WI38 (cell line): ENCODE results near the gene SMYD2.

Experiments used
- H3K4me3 ChIP-seq: 2 replicates; pipeline ENCODE4 v1.5.1; 2011; ENCODE audit warnings: low read depth, mild to moderate bottlenecking, control low read depth, low read length
- TF ChIP-seq, protein P1 (sequence below): IDR thresholded peaks from 2 replicates; pipeline ENCODE4 v1.5.1; 2012; ENCODE audit warnings: low read depth, mild to moderate bottlenecking, control low read depth, low read length

SMYD2 gene

DNA sequence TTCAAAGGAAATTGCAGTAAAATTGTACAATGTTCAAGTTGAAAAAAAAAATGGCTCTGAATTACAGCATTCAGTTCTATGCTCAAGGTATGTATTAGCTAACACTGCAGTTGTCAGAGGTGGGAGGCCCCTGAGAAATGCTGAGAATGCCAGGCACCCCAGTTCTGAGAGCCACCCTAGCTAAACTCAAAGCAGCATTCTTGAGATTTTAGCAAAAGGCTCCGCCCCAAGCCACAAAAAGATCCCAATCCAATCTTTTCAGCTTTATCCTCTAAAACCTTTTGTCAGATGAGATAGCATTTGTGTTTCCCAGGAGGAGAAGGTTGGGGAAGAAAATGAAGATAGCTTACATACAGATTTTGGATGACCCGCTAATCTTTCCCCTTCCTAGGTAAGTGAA lies 68.8 kb downstream of the SMYD2 start:
- TF ChIP-seq, protein P1, sequence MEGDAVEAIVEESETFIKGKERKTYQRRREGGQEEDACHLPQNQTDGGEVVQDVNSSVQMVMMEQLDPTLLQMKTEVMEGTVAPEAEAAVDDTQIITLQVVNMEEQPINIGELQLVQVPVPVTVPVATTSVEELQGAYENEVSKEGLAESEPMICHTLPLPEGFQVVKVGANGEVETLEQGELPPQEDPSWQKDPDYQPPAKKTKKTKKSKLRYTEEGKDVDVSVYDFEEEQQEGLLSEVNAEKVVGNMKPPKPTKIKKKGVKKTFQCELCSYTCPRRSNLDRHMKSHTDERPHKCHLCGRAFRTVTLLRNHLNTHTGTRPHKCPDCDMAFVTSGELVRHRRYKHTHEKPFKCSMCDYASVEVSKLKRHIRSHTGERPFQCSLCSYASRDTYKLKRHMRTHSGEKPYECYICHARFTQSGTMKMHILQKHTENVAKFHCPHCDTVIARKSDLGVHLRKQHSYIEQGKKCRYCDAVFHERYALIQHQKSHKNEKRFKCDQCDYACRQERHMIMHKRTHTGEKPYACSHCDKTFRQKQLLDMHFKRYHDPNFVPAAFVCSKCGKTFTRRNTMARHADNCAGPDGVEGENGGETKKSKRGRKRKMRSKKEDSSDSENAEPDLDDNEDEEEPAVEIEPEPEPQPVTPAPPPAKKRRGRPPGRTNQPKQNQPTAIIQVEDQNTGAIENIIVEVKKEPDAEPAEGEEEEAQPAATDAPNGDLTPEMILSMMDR, result no peak
- no peak overlapping the region for H3K4me3 ChIP-seq

DNA sequence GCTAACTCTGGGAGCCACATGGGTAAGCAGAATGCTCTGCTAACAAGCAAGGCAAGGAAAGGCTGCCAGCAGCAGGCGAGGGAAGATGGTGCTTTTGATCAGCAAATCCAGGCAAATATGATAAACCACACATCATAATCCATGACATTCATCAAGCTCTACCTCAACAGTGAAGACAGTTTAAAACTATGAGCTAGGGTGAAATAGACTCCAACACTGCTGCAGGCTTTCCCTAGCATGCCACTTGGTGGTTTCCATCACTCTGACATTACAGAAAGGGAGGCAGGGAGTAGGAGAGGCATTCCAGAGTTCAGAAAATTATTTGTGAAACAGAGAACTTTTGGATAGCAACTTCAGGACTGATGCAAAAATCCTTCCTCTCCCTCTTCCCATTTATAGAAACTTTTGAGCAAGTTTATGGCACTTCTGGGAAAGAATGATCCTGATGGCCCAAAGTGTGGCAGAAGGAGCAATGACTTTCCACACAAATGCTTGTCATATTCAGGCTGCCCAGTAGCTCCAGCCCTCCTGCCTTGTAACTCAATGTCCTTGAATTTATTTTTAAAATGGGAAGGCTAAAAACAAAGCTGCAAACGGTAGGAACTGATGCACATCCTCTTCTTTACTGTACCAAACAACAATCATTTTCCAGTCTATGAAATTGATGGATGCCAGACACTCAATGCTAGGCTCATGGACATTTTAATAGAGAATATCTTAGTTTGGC lies 70.8 kb downstream of the SMYD2 start:
- H3K4me3 ChIP-seq, result no peak overlapping the region
- TF ChIP-seq, protein P1, result no peak

DNA sequence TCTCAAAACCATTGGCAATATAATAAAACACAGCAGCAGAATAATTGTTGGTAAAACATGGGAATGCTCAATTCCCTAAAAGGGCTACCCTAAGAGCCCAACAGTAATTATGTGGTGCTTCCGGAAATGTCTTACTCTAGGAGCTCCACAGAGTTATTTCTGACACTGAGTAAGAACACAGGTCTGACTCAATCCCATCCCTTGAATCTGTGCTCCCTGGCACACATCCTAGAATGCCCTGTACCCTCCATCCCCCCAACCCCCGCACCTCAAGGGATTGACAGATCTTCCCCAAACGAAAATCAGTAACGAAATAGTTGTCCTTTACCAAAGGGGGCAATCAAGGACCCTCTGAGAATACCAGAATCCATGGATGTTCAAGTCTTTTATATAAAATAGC lies 71.9 kb downstream of the SMYD2 start:
- TF ChIP-seq, protein P1, result no peak
- no peak overlapping the region for H3K4me3 ChIP-seq

DNA sequence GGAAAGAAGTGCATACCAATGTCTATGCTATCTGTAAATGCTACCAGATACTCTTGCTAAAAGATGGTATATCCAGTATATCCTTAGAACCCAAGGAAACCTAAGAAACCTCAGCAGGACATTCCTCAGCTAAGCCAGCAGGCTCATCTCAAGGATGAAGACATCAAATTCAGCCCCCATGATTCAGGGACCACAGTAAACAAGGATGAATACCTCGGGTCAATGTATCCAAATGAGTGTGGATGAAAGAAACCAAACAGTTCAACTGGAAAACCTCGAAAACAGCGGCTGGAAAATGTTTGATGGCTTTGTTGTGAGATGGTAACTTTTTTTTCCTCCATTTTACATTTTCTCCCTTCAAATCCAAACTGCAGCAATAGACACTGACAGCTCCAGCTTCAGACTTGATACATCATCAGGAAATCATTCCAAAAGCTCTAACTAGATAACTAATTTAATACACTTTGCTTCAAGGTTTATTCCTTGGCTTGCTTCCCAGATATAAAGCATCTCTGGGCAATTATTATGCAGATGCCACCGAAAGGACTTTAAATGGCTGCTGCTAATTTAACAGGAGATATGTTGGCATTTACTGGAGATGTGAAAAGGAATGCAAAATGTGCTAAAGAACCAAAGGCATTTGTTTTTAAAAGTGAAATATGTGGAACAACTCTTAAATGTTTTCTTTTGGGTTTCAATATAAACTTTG lies 73.6 kb downstream of the SMYD2 start:
- no peak overlapping the region for H3K4me3 ChIP-seq
- TF ChIP-seq, protein P1, result no peak

DNA sequence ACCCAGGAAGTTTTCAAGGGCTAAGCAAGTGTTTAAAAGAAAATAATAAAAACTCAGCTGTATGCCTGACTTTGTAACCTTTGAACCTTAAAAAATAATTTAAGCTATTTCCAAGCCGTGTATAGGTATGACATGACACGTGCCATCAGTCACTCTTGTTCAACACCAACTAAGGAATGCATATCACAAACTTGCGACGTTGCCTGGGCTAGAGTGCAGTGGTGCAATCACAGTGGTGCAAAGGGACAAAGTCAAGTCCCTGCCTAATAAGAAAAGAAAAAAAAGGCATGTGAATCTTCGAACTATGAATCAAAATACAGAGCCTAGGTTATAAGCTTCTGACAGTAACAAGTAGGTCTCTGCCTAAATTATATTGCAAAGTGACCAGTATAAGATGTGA lies 79.2 kb downstream of the SMYD2 start:
- TF ChIP-seq, protein P1, result no peak
- no peak overlapping the region for H3K4me3 ChIP-seq

DNA sequence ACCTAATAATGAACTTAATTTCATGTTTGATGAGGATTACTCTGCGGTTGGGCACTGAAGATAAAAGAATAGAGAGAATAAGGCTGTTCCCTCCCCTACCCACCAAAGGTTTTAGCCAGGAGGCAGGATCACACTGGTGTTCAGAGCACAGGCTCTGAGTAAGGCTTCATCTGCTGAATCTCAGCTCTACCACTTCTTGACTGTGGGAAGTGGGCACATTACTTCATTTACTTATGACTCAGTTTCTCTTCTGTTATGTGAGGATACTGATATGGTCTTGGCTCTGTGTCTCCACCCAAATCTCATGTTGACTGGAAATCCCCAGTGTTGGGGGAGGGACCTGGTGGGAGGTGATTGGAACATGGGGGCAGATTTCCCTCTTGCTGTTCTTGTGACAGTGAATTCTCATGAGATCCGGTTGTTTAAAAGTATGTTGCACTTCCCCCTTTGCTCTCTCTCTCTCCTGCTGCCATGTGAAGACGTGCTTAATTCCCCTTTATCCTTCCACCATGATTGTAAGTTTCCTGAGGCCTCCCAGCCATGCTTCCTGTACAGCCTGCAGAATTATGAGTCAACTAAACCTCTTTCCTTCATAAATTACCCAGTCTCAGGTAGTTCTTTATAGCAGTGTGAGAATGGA lies 79.7 kb downstream of the SMYD2 start:
- H3K4me3 ChIP-seq, result no peak overlapping the region
- TF ChIP-seq, protein P1, result no peak

DNA sequence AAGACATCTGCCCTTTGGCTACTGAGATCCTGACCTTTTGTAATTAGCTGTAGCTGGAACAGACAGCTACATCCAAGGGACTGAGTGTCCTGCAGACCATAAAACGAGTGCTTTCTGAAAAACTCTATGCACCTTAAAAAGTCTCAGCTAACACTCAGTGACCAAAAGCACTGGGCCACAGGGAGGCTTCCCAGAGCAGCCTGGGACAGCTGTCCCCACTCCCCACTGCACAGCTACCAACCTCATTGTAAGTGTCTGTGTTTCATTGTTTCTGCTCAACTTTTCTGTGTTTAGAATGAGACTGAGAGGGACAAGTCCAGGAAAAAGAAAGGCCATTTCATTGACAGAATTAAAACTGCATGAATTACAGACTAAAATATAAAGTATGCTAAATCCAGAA lies 80.7 kb downstream of the SMYD2 start:
- TF ChIP-seq, protein P1, result no peak
- no peak overlapping the region for H3K4me3 ChIP-seq
